A673 (cell line): ENCODE measurements around the gene AJAP1.

ENCODE experiments used
- EZH2 ChIP-seq: fragments of 200-600 bp; sonication (generic); IDR thresholded peaks from 2 replicates; pipeline ENCODE4 v1.6.1; 2017; ENCODE audit warnings: borderline replicate concordance, low read depth, mild to moderate bottlenecking, mixed read lengths, antibody characterized with exemption, low read length; ENCODE audit not compliant: poor library complexity, severe bottlenecking
- TF ChIP-seq, protein P1 (sequence below): fragments of 300-800, 200-600 bp; sonication (generic); conservative IDR thresholded peaks from 2 replicates; pipeline ENCODE4 v1.5.1; 2017; ENCODE audit warnings: low read depth, mild to moderate bottlenecking, antibody characterized with exemption, low read length, moderate library complexity, mixed read lengths

DNA sequence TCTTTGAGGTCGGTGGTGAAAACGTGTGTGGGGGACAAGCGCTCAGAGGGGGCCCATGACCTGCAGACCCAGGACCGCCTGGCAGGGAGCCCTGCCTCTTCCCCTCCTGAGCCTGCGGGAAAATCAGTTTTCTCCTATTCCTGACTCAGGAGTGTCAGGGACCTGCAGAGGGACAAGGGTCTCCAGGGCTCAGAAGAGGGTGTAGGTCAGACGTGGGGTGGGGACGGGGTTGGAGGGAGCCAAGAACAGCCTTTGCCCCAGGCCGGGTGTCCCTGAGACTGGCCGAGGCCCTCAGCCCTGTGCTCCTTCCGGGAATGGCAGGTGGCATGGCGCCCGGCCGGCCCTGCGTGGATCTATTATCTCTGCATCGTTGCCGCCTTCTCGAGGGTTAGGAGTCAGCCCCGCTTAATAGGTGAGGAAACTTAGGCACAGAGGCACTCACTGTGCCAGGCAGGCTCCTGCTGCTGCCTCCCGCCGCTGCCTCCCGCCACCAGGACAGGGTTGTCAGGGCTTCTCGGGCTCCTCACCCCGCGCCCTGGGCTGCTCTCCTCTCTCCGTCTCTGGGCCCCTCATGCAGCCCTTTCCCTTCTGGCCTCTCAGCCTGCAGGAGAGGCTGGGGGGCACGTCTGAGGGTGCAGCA is 37.5 kb downstream of the AJAP1 start:
- TF ChIP-seq, protein P1, sequence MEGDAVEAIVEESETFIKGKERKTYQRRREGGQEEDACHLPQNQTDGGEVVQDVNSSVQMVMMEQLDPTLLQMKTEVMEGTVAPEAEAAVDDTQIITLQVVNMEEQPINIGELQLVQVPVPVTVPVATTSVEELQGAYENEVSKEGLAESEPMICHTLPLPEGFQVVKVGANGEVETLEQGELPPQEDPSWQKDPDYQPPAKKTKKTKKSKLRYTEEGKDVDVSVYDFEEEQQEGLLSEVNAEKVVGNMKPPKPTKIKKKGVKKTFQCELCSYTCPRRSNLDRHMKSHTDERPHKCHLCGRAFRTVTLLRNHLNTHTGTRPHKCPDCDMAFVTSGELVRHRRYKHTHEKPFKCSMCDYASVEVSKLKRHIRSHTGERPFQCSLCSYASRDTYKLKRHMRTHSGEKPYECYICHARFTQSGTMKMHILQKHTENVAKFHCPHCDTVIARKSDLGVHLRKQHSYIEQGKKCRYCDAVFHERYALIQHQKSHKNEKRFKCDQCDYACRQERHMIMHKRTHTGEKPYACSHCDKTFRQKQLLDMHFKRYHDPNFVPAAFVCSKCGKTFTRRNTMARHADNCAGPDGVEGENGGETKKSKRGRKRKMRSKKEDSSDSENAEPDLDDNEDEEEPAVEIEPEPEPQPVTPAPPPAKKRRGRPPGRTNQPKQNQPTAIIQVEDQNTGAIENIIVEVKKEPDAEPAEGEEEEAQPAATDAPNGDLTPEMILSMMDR, result no peak
- no peak for TF ChIP-seq EZH2
